H1 (cell line): ENCODE results near the gene IRF9. TPM values are rescaled to one million over a fixed set of nuclear protein-coding genes. Genes with fewer than 3 reads are reported as not detected.

Experiments
- CTCF ChIA-PET: fragments of 300-600 bp; sonication (Branson Sonifier 250); formaldehyde crosslinking; loops from one replicate; lab custom pipeline; 2021; ENCODE audit not compliant: partially characterized antibody; lab: Charles Lee
- POLR2A ChIA-PET: fragments of 300-600 bp; sonication (Branson Sonifier 250); formaldehyde crosslinking; loops from one replicate; lab custom pipeline; 2021; ENCODE audit warnings: inconsistent platforms; ENCODE audit not compliant: partially characterized antibody; lab: Charles Lee
- DNase-seq, 2 experiments: peaks; one replicate each; pipeline versions ENCODE4 v3.0.0 to v3.0.0-alpha.2; 2010 to 2022; ENCODE audit warnings: low spot score in 2 of 2, low read depth in 1 of 2, mixed read lengths in 1 of 2
- FAIRE-seq: peaks from 2 replicates; lab custom pipeline; 2011; peaks lifted over from hg19 to GRCh38; lab: Jason Lieb, UNC
- H2AFZ ChIP-seq: 2 replicates; pipeline ENCODE4 v1.8.1; 2012; ENCODE audit warnings: low read length, inconsistent platforms
- H2AK5ac ChIP-seq: 2 replicates; pipeline ENCODE4 v1.6.1; 2013; ENCODE audit warnings: low read depth, low read length
- H2BK120ac ChIP-seq: replicated peaks from 2 replicates; pipeline ENCODE3; 2013; ENCODE audit warnings: low read depth, low read length, inconsistent platforms
- H2BK12ac ChIP-seq: 2 replicates; pipeline ENCODE4 v1.6.1; 2013; ENCODE audit warnings: low read depth, low read length
- H2BK15ac ChIP-seq: 2 replicates; pipeline ENCODE4 v1.6.1; 2013; ENCODE audit warnings: low read length
- H2BK20ac ChIP-seq: 2 replicates; pipeline ENCODE4 v1.6.1; 2013; ENCODE audit warnings: low read length
- H2BK5ac ChIP-seq: 2 replicates; pipeline ENCODE4 v1.6.1; 2013; ENCODE audit warnings: low read depth, low read length
- H3K14ac ChIP-seq: 2 replicates; pipeline ENCODE4 v1.6.1; 2013; ENCODE audit warnings: inconsistent platforms; ENCODE audit not compliant: insufficient read length
- H3K18ac ChIP-seq: 2 replicates; pipeline ENCODE4 v1.6.1; 2013; ENCODE audit warnings: low read length; ENCODE audit errors: extremely low read depth
- H3K23ac ChIP-seq: 2 replicates; pipeline ENCODE4 v1.6.1; 2013; ENCODE audit warnings: inconsistent platforms; ENCODE audit not compliant: insufficient read length
- H3K23me2 ChIP-seq: 2 replicates; pipeline ENCODE4 v1.6.1; 2013; ENCODE audit warnings: low read depth, low read length
- H3K27ac ChIP-seq: 2 replicates; pipeline ENCODE4 v1.6.1; 2011; ENCODE audit warnings: low read depth, low read length, inconsistent platforms
- H3K27me3 ChIP-seq, 4 experiments: replicated peaks in 1 of 4; 1 replicate in 1 of 4; 2 replicates in 3 of 4; pipeline versions ENCODE4 v1.6.1 to v1.8.1; 2011 to 2013; ENCODE audit warnings: low read length in 3 of 4, mild to moderate bottlenecking in 3 of 4, inconsistent platforms in 2 of 4, mixed read lengths in 2 of 4, moderate library complexity in 1 of 4; ENCODE audit not compliant: control insufficient read depth in 3 of 4, insufficient read depth in 3 of 4; ENCODE audit errors: extremely low read depth in 1 of 4
- H3K36me3 ChIP-seq, 4 experiments: 2 replicates each; pipeline versions ENCODE4 v1.6.1 to v1.8.1; 2011 to 2013; ENCODE audit warnings: mild to moderate bottlenecking in 4 of 4, low read length in 3 of 4, moderate library complexity in 2 of 4, control low read depth in 1 of 4, inconsistent platforms in 1 of 4; ENCODE audit not compliant: insufficient read depth in 4 of 4, control insufficient read depth in 2 of 4
- H3K4ac ChIP-seq: replicated peaks from 2 replicates; pipeline ENCODE3; 2013; ENCODE audit warnings: low read length, low read depth, mixed read lengths, inconsistent platforms; ENCODE audit not compliant: insufficient read length
- H3K4me1 ChIP-seq, 4 experiments: replicated peaks in 1 of 4; 1 replicate in 1 of 4; 2 replicates in 3 of 4; pipeline versions ENCODE4 v1.6.1 to v1.8.1; 2011 to 2013; ENCODE audit warnings: low read length in 3 of 4, inconsistent platforms in 2 of 4, mixed read lengths in 1 of 4; ENCODE audit not compliant: insufficient read depth in 4 of 4, control insufficient read depth in 3 of 4
- H3K4me2 ChIP-seq, 2 experiments: 2 replicates each; pipeline versions ENCODE4 v1.6.1 to v1.8.1; 2011 to 2013; ENCODE audit warnings: low read depth in 2 of 2, low read length in 2 of 2, control low read depth in 1 of 2, inconsistent platforms in 1 of 2, mild to moderate bottlenecking in 1 of 2; ENCODE audit not compliant: insufficient read depth in 1 of 2
- H3K4me3 ChIP-seq, 4 experiments: fragments of 200-600, 300-600 bp in 1 of 4; sonication (generic), shearing (Covaris generic), sonication (Bioruptor Twin) in 1 of 4; 2 replicates each; pipeline versions ENCODE4 v1.5.1 to v1.8.1; 2011 to 2016; ENCODE audit warnings: low read length in 4 of 4, low read depth in 3 of 4, control low read depth in 2 of 4, inconsistent platforms in 2 of 4, mild to moderate bottlenecking in 2 of 4, mixed read lengths in 1 of 4, moderate library complexity in 1 of 4; ENCODE audit not compliant: insufficient read depth in 2 of 4; ENCODE audit errors: extremely low read depth in 1 of 4
- H3K56ac ChIP-seq: replicated peaks from 2 replicates; pipeline ENCODE3; 2013; ENCODE audit warnings: low read depth, mild to moderate bottlenecking, mixed read lengths, low read length, inconsistent platforms; ENCODE audit not compliant: insufficient read length
- H3K79me1 ChIP-seq: 2 replicates; pipeline ENCODE4 v1.6.1; 2013; ENCODE audit warnings: low read depth, low read length, control low read depth
- H3K79me2 ChIP-seq, 2 experiments: 2 replicates each; pipeline versions ENCODE4 v1.6.1 to v1.8.1; 2012 to 2013; ENCODE audit warnings: low read length in 2 of 2, mild to moderate bottlenecking in 2 of 2, inconsistent platforms in 1 of 2; ENCODE audit not compliant: insufficient read depth in 2 of 2, control insufficient read depth in 1 of 2
- H3K9ac ChIP-seq, 4 experiments: replicated peaks in 1 of 4; 1 replicate in 1 of 4; 2 replicates in 3 of 4; pipeline versions ENCODE4 v1.6.1 to v1.8.1; 2011 to 2013; ENCODE audit warnings: low read depth in 3 of 4, low read length in 3 of 4, control low read depth in 2 of 4, mild to moderate bottlenecking in 2 of 4, moderate library complexity in 2 of 4, inconsistent platforms in 1 of 4; ENCODE audit errors: extremely low read depth in 1 of 4
- H3K9me3 ChIP-seq, 2 experiments: 2 replicates each; pipeline versions ENCODE4 v1.6.1 to v1.8.1; 2012 to 2013; ENCODE audit warnings: mild to moderate bottlenecking in 2 of 2, moderate library complexity in 2 of 2, control low read depth in 1 of 2, inconsistent platforms in 1 of 2, low read depth in 1 of 2, low read length in 1 of 2, mixed read lengths in 1 of 2; ENCODE audit not compliant: insufficient read depth in 2 of 2
- H4K20me1 ChIP-seq, 2 experiments: replicated peaks in 1 of 2; 2 replicates each; pipeline versions ENCODE3 to v1.8.1; 2011 to 2013; ENCODE audit warnings: inconsistent platforms in 2 of 2, low read length in 2 of 2, mild to moderate bottlenecking in 1 of 2; ENCODE audit not compliant: insufficient read depth in 2 of 2, control insufficient read depth in 1 of 2
- H4K5ac ChIP-seq: 2 replicates; pipeline ENCODE4 v1.6.1; 2013; ENCODE audit warnings: low read length, low read depth, mixed read lengths, inconsistent platforms; ENCODE audit not compliant: insufficient read length
- H4K8ac ChIP-seq: 2 replicates; pipeline ENCODE4 v1.8.0; 2013; ENCODE audit warnings: mild to moderate bottlenecking, moderate library complexity, low read length, inconsistent platforms; ENCODE audit not compliant: insufficient read depth; ENCODE audit errors: extremely low read depth
- H4K91ac ChIP-seq: replicated peaks from 2 replicates; pipeline ENCODE3; 2013; ENCODE audit warnings: low read length, mixed read lengths, inconsistent platforms; ENCODE audit not compliant: insufficient read length
- ATF2 ChIP-seq: IDR thresholded peaks from 2 replicates; pipeline ENCODE4 v1.6.1; 2012; ENCODE audit warnings: low read length, inconsistent platforms
- CBX5 ChIP-seq: fragments of 300-800, 300-1000 bp; sonication (generic); IDR thresholded peaks from 2 replicates; pipeline ENCODE4 v1.7.1; 2016; ENCODE audit warnings: antibody characterized with exemption, low read length, low read depth
- CEBPB ChIP-seq: IDR thresholded peaks from 2 replicates; pipeline ENCODE4 v1.6.1; 2012; ENCODE audit warnings: low read depth, low read length
- GABPA ChIP-seq: IDR thresholded peaks from 2 replicates; pipeline ENCODE4 v1.6.1; 2011; ENCODE audit warnings: mild to moderate bottlenecking, low read length, moderate library complexity, borderline replicate concordance; ENCODE audit not compliant: insufficient read depth
- GTF2F1 ChIP-seq: IDR thresholded peaks from 2 replicates; pipeline ENCODE4 v1.6.1; 2012; ENCODE audit warnings: low read depth, low read length, improper control_type of control experiment, borderline replicate concordance
- SRF ChIP-seq: IDR thresholded peaks from 2 replicates; pipeline ENCODE4 v1.6.1; 2011; ENCODE audit warnings: mild to moderate bottlenecking, low read depth, low read length, moderate library complexity
- SUZ12 ChIP-seq: fragments of 200-600 bp; sonication (generic); IDR thresholded peaks from 2 replicates; pipeline ENCODE4 v1.6.1; 2012; ENCODE audit warnings: mild to moderate bottlenecking, inconsistent platforms, low read length, moderate library complexity, mixed read lengths
- WGBS, 2 experiments: shearing (Covaris generic) in 1 of 2; methylation state at CpG; one replicate each; pipeline versions ENCODE4 v1.1.6 to v1.1.7; 2013 to 2015; ENCODE audit warnings: low lambda C conversion rate in 2 of 2, mixed read lengths in 2 of 2, inconsistent platforms in 1 of 2, low coverage in 1 of 2, missing lambda C conversion rate in 1 of 2; ENCODE audit not compliant: insufficient replicate concordance in 2 of 2, insufficient coverage in 1 of 2, insufficient read length in 1 of 2; ENCODE audit errors: extremely low coverage in 1 of 2, missing lambda C conversion rate in 1 of 2; 5-methylcytosine and 5-hydroxymethylcytosine counted together
- polyA plus RNA-seq, 7 experiments: library from polyadenylated mRNA; depleted of rRNA in 3 of 7; stranded (reverse) in 5 of 7; unstranded in 2 of 7; fragments of >200 nt in 5 of 7; fragments of 200-250 nt in 2 of 7; gene quantifications; 1 replicate in 5 of 7; 2 replicates in 1 of 7; 4 replicates in 1 of 7; pipeline versions ENCODE4 v1.2.1 to v1.2.3, GENCODE V29; 2011 to 2013; ENCODE audit warnings: missing spikeins in 2 of 7, mixed read lengths in 2 of 7
- total RNA-seq: library from RNA; stranded (reverse); fragmentation: NEBNext Ultra II Directional; extraction: Animal tissue kit (Norgen Biotek cat#: 25700); gene quantifications from 2 replicates; pipeline ENCODE4 v1.2.1, GENCODE V29; 2021
- TF ChIP-seq, protein P1 (sequence below): IDR thresholded peaks from 2 replicates; pipeline ENCODE4 v1.6.1; 2011; ENCODE audit warnings: low read length, improper control_type of control experiment
- TF ChIP-seq, protein P2 (sequence below): IDR thresholded peaks from 2 replicates; pipeline ENCODE4 v1.6.1; 2011; ENCODE audit warnings: low read depth, mild to moderate bottlenecking, low read length; ENCODE audit not compliant: insufficient read depth

The IRF9 gene
- total and polyA plus RNA-seq, 2 of the 8 experiments (the other 6 are each of a cell fraction or from before 2014, with no cell fraction given) = 11.4 to 13.2 TPM

DNA sequence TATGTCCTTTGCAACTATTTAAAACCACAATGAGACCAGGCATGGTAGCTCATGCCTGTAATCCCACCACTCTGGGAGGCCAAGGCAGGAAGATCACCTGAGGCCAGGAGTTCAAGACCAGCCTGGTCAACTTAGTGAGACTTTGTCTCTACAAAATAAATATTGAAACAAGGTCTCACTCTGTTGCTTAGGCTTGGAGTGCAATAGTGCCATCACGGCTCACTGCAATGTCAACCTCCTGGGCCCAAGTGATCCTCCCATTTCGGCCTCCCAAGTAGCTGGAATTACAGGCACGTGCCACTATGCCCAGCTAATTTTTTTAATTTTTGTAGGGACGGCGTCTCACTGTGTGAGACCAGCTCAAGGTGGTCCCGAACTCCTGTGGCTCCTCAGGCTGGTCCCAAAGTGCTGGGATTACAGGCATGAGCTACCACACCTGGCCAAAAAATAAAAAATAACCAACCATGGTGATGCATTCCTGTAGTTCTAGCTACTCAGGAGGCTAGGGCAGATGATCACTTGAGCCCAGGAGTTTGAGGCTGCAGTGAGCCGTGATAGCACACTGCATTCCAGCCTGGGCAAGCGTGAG, 31.6 kb upstream of the IRF9 start:
- Histone ChIP-seq H3K23me2 (no peaks in the 10 kb centered on the region), H3K36me3 (no peaks in the 10 kb centered on the region), H3K23ac (no peak overlapping the region), H3K56ac (no peak overlapping the region), H3K14ac (no peak overlapping the region), H2BK12ac (no peak overlapping the region), H3K27ac (no peak overlapping the region), H3K9me3 (no peaks in the 10 kb centered on the region), H2AK5ac (no peak overlapping the region), H3K79me2 (no peaks in the 10 kb centered on the region), H2BK5ac (no peak overlapping the region), H3K4ac (no peak overlapping the region), H2BK120ac (no peak overlapping the region), H2AFZ (no peak overlapping the region), H3K4me1 (no peaks in the 10 kb centered on the region), H3K79me1 (no peaks in the 10 kb centered on the region), H3K4me2 (no peak overlapping the region), H3K27me3 (no peaks in the 10 kb centered on the region), H4K5ac (no peak overlapping the region), H2BK20ac (no peak overlapping the region), H3K18ac (no peak overlapping the region), H3K9ac (no peak overlapping the region), H2BK15ac (no peak overlapping the region), H4K8ac (no peak overlapping the region), H4K20me1 (no peaks in the 10 kb centered on the region), H4K91ac (no peak overlapping the region), H3K4me3 (no peak overlapping the region)
- FAIRE-seq (no peak), DNase-seq (no peak)
- WGBS, 2 experiments = 91% methylated on average over 8 of the region's 8 CpGs; no CpG with 5 or more reads in 1 of the 2 experiments
- POLR2A ChIA-PET = interaction anchor here (0.9 to 11.1 kb wide), 8 partner anchors 7 to 108 kb away, joined by 3 to 96 read pairs (median 3); partner anchors contain the start of genes DCAF11, EMC9, NRL and PCK2
- CTCF ChIA-PET = interaction anchor here (0.6 to 0.9 kb wide), 3 partner anchors 14 to 175 kb away, joined by 3 to 5 read pairs (median 3); no protein-coding TSS in a partner anchor
- no peak for TF ChIP-seq CEBPB
- TF ChIP-seq GABPA = no peak
- TF ChIP-seq ATF2 = no peak
- TF ChIP-seq GTF2F1 = no peak
- TF ChIP-seq, protein P1, sequence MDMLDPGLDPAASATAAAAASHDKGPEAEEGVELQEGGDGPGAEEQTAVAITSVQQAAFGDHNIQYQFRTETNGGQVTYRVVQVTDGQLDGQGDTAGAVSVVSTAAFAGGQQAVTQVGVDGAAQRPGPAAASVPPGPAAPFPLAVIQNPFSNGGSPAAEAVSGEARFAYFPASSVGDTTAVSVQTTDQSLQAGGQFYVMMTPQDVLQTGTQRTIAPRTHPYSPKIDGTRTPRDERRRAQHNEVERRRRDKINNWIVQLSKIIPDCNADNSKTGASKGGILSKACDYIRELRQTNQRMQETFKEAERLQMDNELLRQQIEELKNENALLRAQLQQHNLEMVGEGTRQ = no peak
- no peak for TF ChIP-seq SUZ12
- no peak for TF ChIP-seq SRF
- TF ChIP-seq, protein P2, sequence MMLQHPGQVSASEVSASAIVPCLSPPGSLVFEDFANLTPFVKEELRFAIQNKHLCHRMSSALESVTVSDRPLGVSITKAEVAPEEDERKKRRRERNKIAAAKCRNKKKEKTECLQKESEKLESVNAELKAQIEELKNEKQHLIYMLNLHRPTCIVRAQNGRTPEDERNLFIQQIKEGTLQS = no peak
- no peak for TF ChIP-seq CBX5
